Measurements from ENCODE around the gene NAV2. TPM values are rescaled to one million over a fixed set of nuclear protein-coding genes. Genes with fewer than 3 reads are reported as not detected.

The NAV2 gene
- total and polyA plus RNA-seq, 2 donors (not counting 1 experiment from before 2014, with no cell fraction given) = 8.1 to 14.0 TPM

GRCh38 chr11:19881177-19881576, 168.5 kb downstream of the NAV2 start:
- TF ChIP-seq CTCF (conservative IDR thresholded peaks at IDR 0.05 in 1 of 2, IDR thresholded peaks at IDR 0.05 in 1 of 2; ENCODE audit: low read depth in 1 of 2, low read length in 2 of 2) (no peak), EZH2 (IDR thresholded peaks at IDR 0.05; ENCODE audit: low read length, missing control alignments) (no peak)
- Histone ChIP-seq H3K4me1 (ENCODE audit: control insufficient read depth, extremely low read depth, insufficient read depth, low read length) (no peaks in the 10 kb centered on the region), H2AFZ (ENCODE audit: low read length) (no peak overlapping the region), H3K36me3 (ENCODE audit: control insufficient read depth, insufficient read depth, low read length) (peaks cover 9% of the 10 kb centered on the region), H3K4me3 (replicated peaks in 1 of 4; ENCODE audit: control extremely low read depth in 1 of 4, insufficient read depth in 1 of 4, low read depth in 3 of 4, low read length in 4 of 4) (no peak overlapping the region), H3K9ac (ENCODE audit: insufficient read depth, low read length) (no peak overlapping the region), H3K27me3 (ENCODE audit: control insufficient read depth, insufficient read depth, low read length) (no peaks in the 10 kb centered on the region), H3K27ac (ENCODE audit: insufficient read depth, low read length) (no peak overlapping the region), H3K9me3 (ENCODE audit: control insufficient read depth, insufficient read depth, low read depth, low read length) (no peaks in the 10 kb centered on the region), H3K4me2 (ENCODE audit: extremely low read depth, insufficient read depth, low read length) (no peak overlapping the region), H4K20me1 (ENCODE audit: control insufficient read depth, extremely low read depth, insufficient read depth, low read length) (no peaks in the 10 kb centered on the region), H3K79me2 (ENCODE audit: control insufficient read depth, insufficient read depth, low read length) (peaks cover 1% of the 10 kb centered on the region)
- no peak for DNase-seq (ENCODE audit: low read depth in 2 of 2)

GRCh38 chr11:19882356-19882755, 169.7 kb downstream of the NAV2 start:
- Histone ChIP-seq H2AFZ (ENCODE audit: low read length) (no peak overlapping the region), H3K9me3 (ENCODE audit: control insufficient read depth, insufficient read depth, low read depth, low read length) (no peaks in the 10 kb centered on the region), H3K4me1 (ENCODE audit: control insufficient read depth, extremely low read depth, insufficient read depth, low read length) (no peaks in the 10 kb centered on the region), H3K4me3 (replicated peaks in 1 of 4; ENCODE audit: control extremely low read depth in 1 of 4, insufficient read depth in 1 of 4, low read depth in 3 of 4, low read length in 4 of 4) (no peak overlapping the region), H3K9ac (ENCODE audit: insufficient read depth, low read length) (no peak overlapping the region), H3K4me2 (ENCODE audit: extremely low read depth, insufficient read depth, low read length) (no peak overlapping the region), H4K20me1 (ENCODE audit: control insufficient read depth, extremely low read depth, insufficient read depth, low read length) (no peaks in the 10 kb centered on the region), H3K27me3 (ENCODE audit: control insufficient read depth, insufficient read depth, low read length) (no peaks in the 10 kb centered on the region), H3K27ac (ENCODE audit: insufficient read depth, low read length) (no peak overlapping the region), H3K79me2 (ENCODE audit: control insufficient read depth, insufficient read depth, low read length) (no peaks in the 10 kb centered on the region), H3K36me3 (ENCODE audit: control insufficient read depth, insufficient read depth, low read length) (peaks cover 9% of the 10 kb centered on the region)
- no peak for TF ChIP-seq EZH2 (IDR thresholded peaks at IDR 0.05; ENCODE audit: low read length, missing control alignments)
- DNase-seq (ENCODE audit: low read depth in 2 of 2) = no peak

GRCh38 chr11:19886498-19886897, 173.9 kb downstream of the NAV2 start:
- Histone ChIP-seq H3K9ac (ENCODE audit: insufficient read depth, low read length) (no peak overlapping the region), H4K20me1 (ENCODE audit: control insufficient read depth, extremely low read depth, insufficient read depth, low read length) (no peaks in the 10 kb centered on the region), H3K4me1 (ENCODE audit: control insufficient read depth, extremely low read depth, insufficient read depth, low read length) (peaks cover 15% of the 10 kb centered on the region), H3K27me3 (ENCODE audit: control insufficient read depth, insufficient read depth, low read length) (no peaks in the 10 kb centered on the region), H3K4me2 (ENCODE audit: extremely low read depth, insufficient read depth, low read length) (no peak overlapping the region), H3K36me3 (ENCODE audit: control insufficient read depth, insufficient read depth, low read length) (peaks cover 4% of the 10 kb centered on the region), H3K79me2 (ENCODE audit: control insufficient read depth, insufficient read depth, low read length) (no peaks in the 10 kb centered on the region), H3K4me3 (replicated peaks in 1 of 4; ENCODE audit: control extremely low read depth in 1 of 4, insufficient read depth in 1 of 4, low read depth in 3 of 4, low read length in 4 of 4) (no peak overlapping the region), H3K27ac (ENCODE audit: insufficient read depth, low read length) (no peak overlapping the region), H3K9me3 (ENCODE audit: control insufficient read depth, insufficient read depth, low read depth, low read length) (no peaks in the 10 kb centered on the region), H2AFZ (ENCODE audit: low read length) (no peak overlapping the region)
- TF ChIP-seq EZH2 (IDR thresholded peaks at IDR 0.05; ENCODE audit: low read length, missing control alignments) (no peak), CTCF (conservative IDR thresholded peaks at IDR 0.05 in 1 of 2, IDR thresholded peaks at IDR 0.05 in 1 of 2; ENCODE audit: low read depth in 1 of 2, low read length in 2 of 2) (no peak)
- DNase-seq (ENCODE audit: low read depth in 2 of 2) = no peak
